Coronary artery (tissue), 2 donors: Measurements from ENCODE around the gene FAM83C.

ENCODE experiments used
- DNase-seq: peaks from one replicate; pipeline ENCODE4 v3.0.0-alpha.2; 2017; ENCODE audit warnings: low spot score
- H3K27ac ChIP-seq, 2 donors: fragments of 200-600 bp; sonication (generic); one replicate each; pipeline ENCODE4 v1.5.1; 2016 to 2019
- H3K4me3 ChIP-seq: fragments of 200-600 bp; sonication (generic); 2 replicates; pipeline ENCODE4 v1.5.1; 2016; ENCODE audit warnings: mild to moderate bottlenecking, moderate library complexity
- TF ChIP-seq, protein P1 (sequence below): fragments of 200-600 bp; sonication (generic); IDR thresholded peaks from one replicate; pipeline ENCODE4 v1.5.1; 2019; ENCODE audit warnings: antibody characterized with exemption

FAM83C gene

DNA sequence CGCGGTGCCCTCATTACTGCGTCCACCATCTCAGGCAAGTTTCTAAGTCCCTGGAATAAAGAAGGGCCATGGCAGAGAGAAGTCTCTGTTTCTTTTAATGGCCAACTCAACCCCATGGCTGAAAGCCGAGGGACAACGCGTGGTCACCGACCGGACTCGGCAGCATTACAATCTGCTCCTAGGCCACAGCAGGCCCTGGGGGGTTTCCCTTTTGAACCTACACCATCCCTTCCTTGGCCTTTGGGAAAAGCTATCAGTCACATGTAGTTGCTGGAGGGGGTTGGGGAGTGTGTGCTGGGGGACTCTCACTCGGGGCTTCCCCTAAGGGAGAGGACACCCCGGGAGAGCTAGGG is 11.1 kb upstream of the FAM83C start:
- DNase-seq = no peak
- Histone ChIP-seq H3K4me3 (no peak overlapping the region), H3K27ac (no peak overlapping the region)
- TF ChIP-seq, protein P1, sequence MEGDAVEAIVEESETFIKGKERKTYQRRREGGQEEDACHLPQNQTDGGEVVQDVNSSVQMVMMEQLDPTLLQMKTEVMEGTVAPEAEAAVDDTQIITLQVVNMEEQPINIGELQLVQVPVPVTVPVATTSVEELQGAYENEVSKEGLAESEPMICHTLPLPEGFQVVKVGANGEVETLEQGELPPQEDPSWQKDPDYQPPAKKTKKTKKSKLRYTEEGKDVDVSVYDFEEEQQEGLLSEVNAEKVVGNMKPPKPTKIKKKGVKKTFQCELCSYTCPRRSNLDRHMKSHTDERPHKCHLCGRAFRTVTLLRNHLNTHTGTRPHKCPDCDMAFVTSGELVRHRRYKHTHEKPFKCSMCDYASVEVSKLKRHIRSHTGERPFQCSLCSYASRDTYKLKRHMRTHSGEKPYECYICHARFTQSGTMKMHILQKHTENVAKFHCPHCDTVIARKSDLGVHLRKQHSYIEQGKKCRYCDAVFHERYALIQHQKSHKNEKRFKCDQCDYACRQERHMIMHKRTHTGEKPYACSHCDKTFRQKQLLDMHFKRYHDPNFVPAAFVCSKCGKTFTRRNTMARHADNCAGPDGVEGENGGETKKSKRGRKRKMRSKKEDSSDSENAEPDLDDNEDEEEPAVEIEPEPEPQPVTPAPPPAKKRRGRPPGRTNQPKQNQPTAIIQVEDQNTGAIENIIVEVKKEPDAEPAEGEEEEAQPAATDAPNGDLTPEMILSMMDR = no peak

DNA sequence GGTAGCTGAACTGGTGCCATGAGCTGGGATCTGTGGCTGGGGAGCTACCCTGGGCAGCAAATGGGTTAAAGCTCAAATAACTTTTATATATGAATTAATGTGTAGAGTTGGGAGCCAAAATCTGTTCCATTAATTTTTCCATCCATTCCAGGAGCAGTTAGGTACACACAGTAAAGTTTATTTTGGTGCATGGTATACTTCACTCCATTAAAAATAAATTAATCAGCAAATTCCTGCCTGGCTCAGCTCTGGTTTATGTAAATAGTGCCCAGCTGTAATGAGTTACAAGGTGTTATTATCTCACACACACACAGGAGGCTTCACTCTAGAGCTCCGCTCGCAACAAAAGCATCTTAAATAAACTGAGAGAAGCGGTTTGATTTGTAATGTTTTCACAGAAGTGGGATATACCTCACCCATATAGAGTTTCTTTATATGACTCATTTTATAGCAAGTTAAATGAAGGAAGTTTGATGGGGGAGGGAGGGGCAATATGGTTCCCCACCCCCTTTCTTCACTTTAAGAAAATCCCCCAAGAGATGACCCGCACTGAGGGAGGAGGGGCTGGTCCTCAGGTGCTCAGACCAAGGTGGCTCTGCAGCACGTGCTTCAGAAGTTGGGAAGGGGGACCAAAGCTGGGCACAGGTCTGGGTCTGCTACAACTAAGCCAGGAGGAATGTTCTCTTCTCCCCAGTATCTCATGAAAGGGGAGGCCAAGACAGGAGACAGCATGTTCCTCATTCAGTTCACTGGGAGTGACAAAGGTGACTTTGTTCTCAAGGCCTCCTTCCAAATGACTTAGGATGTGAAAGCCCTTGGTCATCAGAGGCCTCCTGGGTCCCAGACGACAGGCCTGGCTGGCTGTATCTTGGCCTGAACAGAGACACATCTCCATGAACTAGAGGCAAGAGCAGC is 10.5 kb upstream of the FAM83C start:
- TF ChIP-seq, protein P1 = no peak
- no peak overlapping the region for H3K27ac ChIP-seq
- no peak overlapping the region for H3K4me3 ChIP-seq
- no peak for DNase-seq

DNA sequence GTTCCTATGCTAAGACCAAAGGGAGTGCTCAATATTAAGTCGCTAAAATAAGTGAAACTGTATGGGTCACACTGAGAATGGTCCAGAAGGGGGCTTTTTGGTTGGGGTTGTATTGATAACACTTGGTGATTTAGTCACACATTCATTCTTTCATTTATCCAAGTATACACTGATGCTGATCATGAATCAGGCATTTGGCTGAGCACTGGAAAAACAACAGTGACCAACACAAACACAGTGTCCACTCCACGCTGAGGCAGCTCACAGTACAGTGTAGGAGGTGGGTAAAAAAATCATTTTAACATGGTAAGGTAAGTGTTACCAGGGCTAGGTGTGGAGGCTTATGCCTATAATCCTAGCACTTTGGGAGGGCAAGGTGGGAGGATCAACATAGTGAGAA is 9.2 kb upstream of the FAM83C start:
- TF ChIP-seq, protein P1 = no peak
- DNase-seq = no peak
- Histone ChIP-seq H3K27ac (no peak overlapping the region), H3K4me3 (no peak overlapping the region)

DNA sequence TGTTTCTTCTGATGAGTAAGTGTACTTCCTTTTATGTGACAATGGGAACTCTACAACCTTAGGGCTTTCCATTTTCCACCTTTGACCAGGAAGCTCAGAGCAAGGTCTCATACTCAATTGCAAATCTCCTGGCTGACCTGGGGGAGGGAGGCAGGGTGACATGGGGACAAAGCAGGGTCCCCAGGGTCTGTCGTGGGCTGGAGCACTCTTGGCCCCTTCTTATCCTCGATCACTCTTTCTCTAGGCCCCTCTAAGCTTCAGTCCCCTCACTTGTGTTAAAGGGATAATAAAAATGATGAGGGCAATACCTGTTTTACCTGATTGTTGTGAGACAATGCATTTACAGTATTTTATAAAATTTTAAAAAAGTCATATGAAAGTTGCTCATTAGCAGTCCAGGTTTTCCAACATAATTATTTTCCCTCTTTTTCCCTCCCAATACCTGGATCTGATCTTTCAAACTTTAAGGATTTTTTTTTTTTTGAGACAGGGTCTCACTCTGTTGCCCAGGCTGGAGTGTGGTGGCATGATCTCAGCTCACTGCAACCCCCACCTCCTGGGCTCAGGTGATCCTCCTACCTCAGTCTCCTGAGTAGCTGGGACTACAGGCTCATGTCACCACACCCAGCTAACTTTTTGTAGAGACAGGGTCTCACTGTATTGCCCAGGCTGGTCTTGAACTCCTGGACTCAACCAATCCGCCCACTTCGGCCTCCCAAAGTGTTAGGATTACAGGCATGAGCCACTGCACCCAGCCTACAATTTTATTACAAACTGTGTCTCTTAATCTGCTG is 8.4 kb upstream of the FAM83C start:
- H3K27ac ChIP-seq = no peak overlapping the region
- H3K4me3 ChIP-seq = no peak overlapping the region
- TF ChIP-seq, protein P1 = no peak
- DNase-seq = no peak

DNA sequence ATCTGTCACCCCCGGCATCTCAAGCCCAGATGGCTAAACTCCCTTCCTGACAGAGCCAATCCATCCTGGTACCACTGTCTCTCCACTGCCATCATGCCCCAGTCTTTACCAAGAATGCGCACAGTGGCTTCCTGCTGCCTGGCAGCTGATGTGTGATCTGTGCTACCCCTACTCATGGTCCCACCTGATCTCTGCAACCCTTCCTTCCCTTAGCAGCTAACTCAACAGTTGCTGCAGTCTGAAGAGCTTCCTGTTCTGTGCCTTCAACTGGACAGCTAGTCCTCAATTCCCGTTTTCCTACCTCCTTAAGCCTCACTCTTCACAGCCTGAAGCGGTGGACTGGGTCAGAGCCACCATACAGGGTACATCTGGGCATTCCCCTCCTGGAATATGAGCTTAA is 7.6 kb upstream of the FAM83C start:
- TF ChIP-seq, protein P1 = no peak
- H3K27ac ChIP-seq = no peak overlapping the region
- no peak for DNase-seq
- H3K4me3 ChIP-seq = no peak overlapping the region

DNA sequence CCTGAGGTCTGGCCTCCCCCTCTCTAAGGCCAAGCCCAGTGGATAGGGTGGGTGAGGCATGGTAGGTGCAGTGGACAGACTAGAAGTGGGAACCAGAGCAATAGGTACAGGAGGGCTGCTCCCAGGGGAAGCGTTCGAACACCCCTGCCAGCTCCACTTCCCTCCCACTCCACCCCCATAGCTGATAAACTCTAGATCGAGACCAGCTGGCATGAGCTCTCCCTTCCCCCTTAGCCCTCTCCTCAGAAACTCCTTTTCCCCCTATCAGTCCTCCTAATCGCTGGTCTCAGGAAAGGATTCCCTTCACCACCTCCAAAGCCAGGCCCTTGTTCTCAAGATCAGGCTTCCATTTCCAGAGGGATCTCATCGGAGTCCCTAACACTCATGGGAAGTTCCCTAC is 6.0 kb upstream of the FAM83C start:
- Histone ChIP-seq H3K4me3 (no peak overlapping the region), H3K27ac (no peak overlapping the region)
- TF ChIP-seq, protein P1 = no peak
- no peak for DNase-seq

DNA sequence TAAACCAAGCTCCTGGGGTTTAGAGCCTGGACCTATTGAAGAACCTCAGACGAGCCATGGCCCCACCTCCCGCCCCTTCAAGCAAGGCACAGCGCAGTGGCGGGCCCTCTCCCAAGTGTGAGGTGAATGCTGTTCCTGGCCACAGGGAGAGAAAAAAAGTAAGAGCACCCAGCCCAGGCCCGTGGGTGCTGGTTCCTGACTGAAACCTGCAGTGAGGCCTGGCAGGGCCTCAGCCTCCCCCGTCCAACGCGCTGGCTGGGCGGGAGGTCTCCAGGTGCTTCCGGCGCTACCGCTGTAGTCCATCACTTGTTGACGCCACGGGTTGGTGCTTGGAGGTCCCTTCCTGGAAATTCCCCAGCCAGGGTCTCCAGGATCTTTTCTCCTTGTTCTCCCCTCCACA is 5.5 kb upstream of the FAM83C start:
- no peak overlapping the region for H3K27ac ChIP-seq
- DNase-seq = no peak
- H3K4me3 ChIP-seq = no peak overlapping the region
- TF ChIP-seq, protein P1 = no peak
